HepG2 (cell line): ENCODE data around the gene USP32. TPM values are rescaled to one million over a fixed set of nuclear protein-coding genes. Genes with fewer than 3 reads are reported as not detected.
A peak's percentile ranks its signal among the peaks of the same experiment; 100 is the strongest.

Experiments
- EEA1 ChIP-seq: sonication (generic); formaldehyde crosslinking; IDR thresholded peaks from 2 replicates; pipeline ENCODE4 v1.5.1; 2020; ENCODE audit warnings: mild to moderate bottlenecking, missing genetic modification reagents, borderline replicate concordance
- HNRNPLL ChIP-seq: fragments of 200-400 bp; formaldehyde crosslinking; IDR thresholded peaks from 2 replicates; pipeline ENCODE4 v1.6.1; 2017; ENCODE audit warnings: mild to moderate bottlenecking, low read depth, low read length; ENCODE audit not compliant: poor library complexity, severe bottlenecking
- MIER3 ChIP-seq: IDR thresholded peaks from 2 replicates; pipeline ENCODE4 v1.6.1; 2016; ENCODE audit warnings: missing compliant biosample characterization, borderline replicate concordance
- NFE2L1 ChIP-seq: sonication (generic); formaldehyde crosslinking; IDR thresholded peaks from 2 replicates; pipeline ENCODE4 v1.4.0; 2020; ENCODE audit warnings: missing genetic modification reagents, mild to moderate bottlenecking, borderline replicate concordance
- RAD21 ChIP-seq: fragments of 450-650 bp; formaldehyde crosslinking; IDR thresholded peaks from 2 replicates; pipeline ENCODE4 v1.5.0; 2020; ENCODE audit warnings: mild to moderate bottlenecking
- SPEN ChIP-seq: sonication (generic); formaldehyde crosslinking; IDR thresholded peaks from 2 replicates; pipeline ENCODE4 v1.5.1; 2020; ENCODE audit warnings: low read depth, mild to moderate bottlenecking, missing genetic modification reagents
- ZMYM2 ChIP-seq: sonication (generic); formaldehyde crosslinking; IDR thresholded peaks from 2 replicates; pipeline ENCODE4 v1.8.0; 2022; ENCODE audit warnings: mild to moderate bottlenecking, missing genetic modification reagents
- ZNF484 ChIP-seq: sonication (generic); formaldehyde crosslinking; IDR thresholded peaks from 2 replicates; pipeline ENCODE4 v1.5.1; 2020; ENCODE audit warnings: mild to moderate bottlenecking, low read depth, missing genetic modification reagents, borderline replicate concordance
- polyA plus RNA-seq, 8 experiments: library from polyadenylated mRNA; depleted of rRNA in 3 of 8; stranded (reverse) in 7 of 8; unstranded in 1 of 8; fragments of >200 nt; fragmentation: Illumina TruSeq in 4 of 8; extraction: Trizol in 4 of 8; gene quantifications; 2 replicates each; pipeline versions ENCODE4 v1.2.1 to v1.2.3, GENCODE V29; 2011 to 2016; ENCODE audit warnings: low read depth in 4 of 8, missing spikeins in 1 of 8, mixed read lengths in 1 of 8; ENCODE audit not compliant: insufficient read depth in 1 of 8
- total RNA-seq, 5 experiments: library from RNA; depleted of rRNA; stranded (reverse); fragments of >200 nt; fragmentation: Illumina TruSeq; extraction: Trizol; gene quantifications; 2 replicates each; pipeline ENCODE4 v1.2.3, GENCODE V29; 2016; ENCODE audit warnings: low read depth in 1 of 5
- TF ChIP-seq, protein P1 (sequence below): sonication (generic); formaldehyde crosslinking; IDR thresholded peaks from 2 replicates; pipeline ENCODE4 v1.4.0; 2020; ENCODE audit warnings: low read depth, missing genetic modification reagents
- TF ChIP-seq, protein P2 (sequence below): sonication (generic); formaldehyde crosslinking; IDR thresholded peaks from 2 replicates; pipeline ENCODE4 v1.5.1; 2020; ENCODE audit warnings: mild to moderate bottlenecking, moderate library complexity, missing genetic modification reagents
- TF ChIP-seq, protein P3 (sequence below): IDR thresholded peaks from 2 replicates; pipeline ENCODE4 v1.6.1; 2018; ENCODE audit warnings: missing genetic modification reagents, mild to moderate bottlenecking, missing compliant biosample characterization

Gene USP32
- total and polyA plus RNA-seq, 2 of the 13 experiments (the other 11 are each of a cell fraction or from before 2014, with no cell fraction given) = 24.9 to 39.9 TPM

DNA sequence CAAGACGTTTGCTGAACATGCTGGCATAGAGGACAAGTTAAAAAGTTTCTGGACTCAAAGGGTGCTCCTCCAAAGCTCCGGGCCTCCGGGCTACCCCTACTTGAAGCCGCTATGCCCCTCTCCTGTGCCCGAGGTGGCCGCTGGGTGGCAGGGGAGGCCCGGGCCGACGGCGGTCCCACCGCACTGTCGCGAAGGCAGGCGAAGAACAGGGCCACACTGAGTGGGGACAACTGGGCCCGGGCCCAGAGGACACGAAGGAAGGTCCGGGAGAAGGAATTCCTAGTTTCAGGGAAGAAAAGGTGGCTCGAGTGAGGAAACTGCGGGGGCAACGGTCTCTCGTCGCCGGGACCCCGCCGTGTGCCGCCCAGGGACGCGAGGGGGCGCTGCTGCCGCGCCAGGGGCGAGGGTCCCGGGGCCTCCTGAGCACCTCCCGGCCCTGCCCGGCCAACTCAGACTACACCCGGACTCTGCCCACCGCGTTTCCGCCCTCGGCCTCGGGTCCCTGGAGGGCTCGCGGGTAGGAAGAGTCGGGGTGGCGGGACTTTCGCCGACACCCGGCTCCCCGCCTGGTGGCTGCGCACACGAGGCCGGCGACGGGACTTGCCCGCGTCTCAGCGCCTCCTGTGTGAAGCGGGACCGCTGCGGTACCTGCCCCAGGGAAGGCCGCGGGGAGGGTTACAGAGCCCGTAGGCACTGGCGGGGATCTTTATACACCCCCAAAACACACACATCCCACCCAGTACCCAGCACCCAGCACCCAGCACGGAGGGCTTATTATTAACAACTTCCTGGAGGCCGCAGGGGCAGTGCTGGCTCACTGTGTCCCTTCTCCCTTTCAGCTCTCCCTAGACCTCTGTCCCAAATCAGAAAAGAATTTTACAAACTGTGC lies 29.6 kb upstream of the USP32 start (continued):
- TF ChIP-seq, protein P1, sequence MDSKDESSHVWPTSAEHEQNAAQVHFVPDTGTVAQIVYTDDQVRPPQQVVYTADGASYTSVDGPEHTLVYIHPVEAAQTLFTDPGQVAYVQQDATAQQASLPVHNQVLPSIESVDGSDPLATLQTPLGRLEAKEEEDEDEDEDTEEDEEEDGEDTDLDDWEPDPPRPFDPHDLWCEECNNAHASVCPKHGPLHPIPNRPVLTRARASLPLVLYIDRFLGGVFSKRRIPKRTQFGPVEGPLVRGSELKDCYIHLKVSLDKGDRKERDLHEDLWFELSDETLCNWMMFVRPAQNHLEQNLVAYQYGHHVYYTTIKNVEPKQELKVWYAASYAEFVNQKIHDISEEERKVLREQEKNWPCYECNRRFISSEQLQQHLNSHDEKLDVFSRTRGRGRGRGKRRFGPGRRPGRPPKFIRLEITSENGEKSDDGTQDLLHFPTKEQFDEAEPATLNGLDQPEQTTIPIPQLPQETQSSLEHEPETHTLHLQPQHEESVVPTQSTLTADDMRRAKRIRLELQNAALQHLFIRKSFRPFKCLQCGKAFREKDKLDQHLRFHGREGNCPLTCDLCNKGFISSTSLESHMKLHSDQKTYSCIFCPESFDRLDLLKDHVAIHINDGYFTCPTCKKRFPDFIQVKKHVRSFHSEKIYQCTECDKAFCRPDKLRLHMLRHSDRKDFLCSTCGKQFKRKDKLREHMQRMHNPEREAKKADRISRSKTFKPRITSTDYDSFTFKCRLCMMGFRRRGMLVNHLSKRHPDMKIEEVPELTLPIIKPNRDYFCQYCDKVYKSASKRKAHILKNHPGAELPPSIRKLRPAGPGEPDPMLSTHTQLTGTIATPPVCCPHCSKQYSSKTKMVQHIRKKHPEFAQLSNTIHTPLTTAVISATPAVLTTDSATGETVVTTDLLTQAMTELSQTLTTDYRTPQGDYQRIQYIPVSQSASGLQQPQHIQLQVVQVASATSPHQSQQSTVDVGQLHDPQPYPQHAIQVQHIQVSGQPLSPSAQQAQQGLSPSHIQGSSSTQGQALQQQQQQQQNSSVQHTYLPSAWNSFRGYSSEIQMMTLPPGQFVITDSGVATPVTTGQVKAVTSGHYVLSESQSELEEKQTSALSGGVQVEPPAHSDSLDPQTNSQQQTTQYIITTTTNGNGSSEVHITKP = no peak
- peak; percentile 90; the same call in 1 of the 2 replicates for TF ChIP-seq EEA1 (CRISPR knock-in tag)
- peak; percentile 84 for TF ChIP-seq RAD21 (CRISPR knock-in tag)
- TF ChIP-seq, protein P2, sequence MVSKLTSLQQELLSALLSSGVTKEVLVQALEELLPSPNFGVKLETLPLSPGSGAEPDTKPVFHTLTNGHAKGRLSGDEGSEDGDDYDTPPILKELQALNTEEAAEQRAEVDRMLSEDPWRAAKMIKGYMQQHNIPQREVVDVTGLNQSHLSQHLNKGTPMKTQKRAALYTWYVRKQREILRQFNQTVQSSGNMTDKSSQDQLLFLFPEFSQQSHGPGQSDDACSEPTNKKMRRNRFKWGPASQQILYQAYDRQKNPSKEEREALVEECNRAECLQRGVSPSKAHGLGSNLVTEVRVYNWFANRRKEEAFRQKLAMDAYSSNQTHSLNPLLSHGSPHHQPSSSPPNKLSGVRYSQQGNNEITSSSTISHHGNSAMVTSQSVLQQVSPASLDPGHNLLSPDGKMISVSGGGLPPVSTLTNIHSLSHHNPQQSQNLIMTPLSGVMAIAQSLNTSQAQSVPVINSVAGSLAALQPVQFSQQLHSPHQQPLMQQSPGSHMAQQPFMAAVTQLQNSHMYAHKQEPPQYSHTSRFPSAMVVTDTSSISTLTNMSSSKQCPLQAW = 0 out of 2 replicates have a peak, but pooled peaks have one; percentile 31
- TF ChIP-seq MIER3 = peak; percentile 41; the same call in 1 of the 2 replicates
- TF ChIP-seq HNRNPLL = peak; percentile 51
- 0 out of 2 replicates have a peak, but pooled peaks have one; percentile 34 for TF ChIP-seq ZNF484 (CRISPR knock-in tag)
- 0 out of 2 replicates have a peak, but pooled peaks have one; percentile 47 for TF ChIP-seq ZMYM2 (CRISPR knock-in tag)
- TF ChIP-seq, protein P3, sequence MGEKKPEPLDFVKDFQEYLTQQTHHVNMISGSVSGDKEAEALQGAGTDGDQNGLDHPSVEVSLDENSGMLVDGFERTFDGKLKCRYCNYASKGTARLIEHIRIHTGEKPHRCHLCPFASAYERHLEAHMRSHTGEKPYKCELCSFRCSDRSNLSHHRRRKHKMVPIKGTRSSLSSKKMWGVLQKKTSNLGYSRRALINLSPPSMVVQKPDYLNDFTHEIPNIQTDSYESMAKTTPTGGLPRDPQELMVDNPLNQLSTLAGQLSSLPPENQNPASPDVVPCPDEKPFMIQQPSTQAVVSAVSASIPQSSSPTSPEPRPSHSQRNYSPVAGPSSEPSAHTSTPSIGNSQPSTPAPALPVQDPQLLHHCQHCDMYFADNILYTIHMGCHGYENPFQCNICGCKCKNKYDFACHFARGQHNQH (CRISPR knock-in tag) = peak; percentile 44; the same call in 1 of the 2 replicates
- no peak for TF ChIP-seq NFE2L1 (CRISPR knock-in tag)
- TF ChIP-seq SPEN = peak; percentile 43; the same call in 1 of the 2 replicates
